Uterus (tissue), 4 donors: Measurements from ENCODE around the gene KARS1. TPM values are rescaled to one million over a fixed set of nuclear protein-coding genes. Genes with fewer than 3 reads are reported as not detected.

Experiments used
- DNase-seq, 2 donors: peaks; one replicate each; pipeline ENCODE4 v3.0.0-alpha.2; 2019 to 2020
- H3K27ac ChIP-seq, 2 donors: fragments of 200-600 bp; sonication (generic); 1 replicate in 1 of 2; 2 replicates in 1 of 2; pipeline ENCODE4 v1.5.1; 2016 to 2018
- H3K27me3 ChIP-seq, 2 donors: fragments of 200-600 bp; sonication (generic); one replicate each; pipeline ENCODE4 v1.5.1; 2018 to 2019; ENCODE audit warnings: control low read depth in 1 of 2
- H3K36me3 ChIP-seq, 2 donors: fragments of 200-600 bp; sonication (generic); one replicate each; pipeline ENCODE4 v1.5.1; 2019; ENCODE audit warnings: control low read depth in 1 of 2
- H3K4me1 ChIP-seq, 2 donors: fragments of 200-600 bp; sonication (generic); one replicate each; pipeline ENCODE4 v1.5.1; 2018 to 2019; ENCODE audit warnings: control low read depth in 1 of 2
- H3K4me3 ChIP-seq, 2 donors: fragments of 200-600 bp; sonication (generic); 1 replicate in 1 of 2; 2 replicates in 1 of 2; pipeline ENCODE4 v1.5.1; 2018 to 2019; ENCODE audit warnings: mild to moderate bottlenecking in 1 of 2
- H3K9me3 ChIP-seq, 2 donors: fragments of 200-600 bp; sonication (generic); one replicate each; pipeline ENCODE4 v1.5.1; 2019; ENCODE audit warnings: control low read depth in 1 of 2
- CTCF ChIP-seq, 4 experiments: fragments of 200-600 bp in 2 of 4; fragments of 450-650 bp in 2 of 4; sonication (generic) in 2 of 4; IDR thresholded peaks; one replicate each; pipeline ENCODE4 v1.5.1; 2016 to 2019; ENCODE audit warnings: antibody characterized with exemption in 4 of 4, mild to moderate bottlenecking in 2 of 4, moderate library complexity in 1 of 4
- POLR2A ChIP-seq, 2 donors: fragments of 450-650 bp; IDR thresholded peaks; one replicate each; pipeline ENCODE4 v1.6.1; 2016; ENCODE audit warnings: antibody characterized with exemption in 2 of 2, mild to moderate bottlenecking in 1 of 2, moderate library complexity in 1 of 2
- intact Hi-C: fragments of 100-400 bp; cut with DNase I; formaldehyde crosslinking; loops from one replicate; pipeline ENCODE4 v1.15.1; 2023; ENCODE audit warnings: low total_unique reads
- total RNA-seq, 4 donors: library from RNA; depleted of rRNA in 3 of 4; stranded (reverse); fragments of >200 nt in 3 of 4; gene quantifications; one replicate each; pipeline versions ENCODE4 v1.1.0 to v1.2.4, GENCODE V29; 2014 to 2023
- donor health status: DM: yes; HTN: yes; CAD: no.

Gene KARS1
- total RNA-seq, result 100 to 1,000 TPM in 1 of 4 donors, 10 to 100 TPM in 3; 51.8 to 101 (median 87.1) TPM

- DNase-seq, result peak; percentile 90 to 94
- TF ChIP-seq CTCF (IDR thresholded peaks at IDR 0.05) (no peak), POLR2A (IDR thresholded peaks at IDR 0.05) (peak; percentile 95)
- Histone ChIP-seq H3K27ac (peak within 1 kb of the TSS; percentile 92 to 96), H3K9me3 (no peaks in the 10 kb centered on the region), H3K27me3 (no peaks in the 10 kb centered on the region), H3K4me3 (peak within 1 kb of the TSS; percentile 90 to 100), H3K36me3 (no peaks in the 10 kb centered on the region), H3K4me1 (peaks cover 5 to 17% of the 10 kb centered on the region in 2 donors)
- intact Hi-C loops, result no loop called here
These were observed at the start of gene KARS1, which contains the start of gene TERF2IP for GRCh38 chr16:75647492-75648264. TSS of gene KARS1 (minus strand) at chr16:75647665. CDS start at chr16:75647639, 26 bp downstream. TSS of gene TERF2IP (plus strand) at chr16:75647773. CDS start at chr16:75647883, 110 bp downstream.

GRCh38 chr16:75695708-75696107 lies 48.2 kb upstream of the KARS1 start:
- Histone ChIP-seq H3K4me3 (no peak overlapping the region), H3K4me1 (no peaks in the 10 kb centered on the region), H3K9me3 (no peaks in the 10 kb centered on the region), H3K27me3 (no peaks in the 10 kb centered on the region), H3K27ac (no peak overlapping the region), H3K36me3 (no peaks in the 10 kb centered on the region)
- no peak for DNase-seq
- intact Hi-C loops, result no loop called here
- no peak for TF ChIP-seq POLR2A (IDR thresholded peaks at IDR 0.05)
- no peak for TF ChIP-seq CTCF (IDR thresholded peaks at IDR 0.05)

- H3K4me3 ChIP-seq, result no peak overlapping the region
- TF ChIP-seq POLR2A (IDR thresholded peaks at IDR 0.05) (no peak), CTCF (IDR thresholded peaks at IDR 0.05) (no peak)
- H3K27ac ChIP-seq, result no peak overlapping the region
- no peak for DNase-seq
- intact Hi-C loops, result no loop called here
- H3K4me1 ChIP-seq, result no peaks in the 10 kb centered on the region
- no peaks in the 10 kb centered on the region for H3K36me3 ChIP-seq
- H3K27me3 ChIP-seq, result no peaks in the 10 kb centered on the region
- no peaks in the 10 kb centered on the region for H3K9me3 ChIP-seq
These were observed 39.9 kb upstream of the KARS1 start for GRCh38 chr16:75687361-75687760.

- H3K9me3 ChIP-seq, result no peaks in the 10 kb centered on the region
- H3K27ac ChIP-seq, result no peak overlapping the region
- no peaks in the 10 kb centered on the region for H3K27me3 ChIP-seq
- no peaks in the 10 kb centered on the region for H3K4me1 ChIP-seq
- H3K36me3 ChIP-seq, result no peaks in the 10 kb centered on the region
- H3K4me3 ChIP-seq, result no peak overlapping the region
- no peak for DNase-seq
- intact Hi-C loops, result no loop called here
- TF ChIP-seq POLR2A (IDR thresholded peaks at IDR 0.05) (no peak), CTCF (IDR thresholded peaks at IDR 0.05) (no peak)
These were observed 34.8 kb upstream of the KARS1 start for GRCh38 chr16:75682308-75682707.

GRCh38 chr16:75679366-75679765 lies 31.9 kb upstream of the KARS1 start:
- Histone ChIP-seq H3K4me1 (no peaks in the 10 kb centered on the region), H3K4me3 (no peak overlapping the region), H3K9me3 (no peaks in the 10 kb centered on the region), H3K36me3 (no peaks in the 10 kb centered on the region), H3K27ac (no peak overlapping the region), H3K27me3 (no peaks in the 10 kb centered on the region)
- no peak for DNase-seq
- no peak for TF ChIP-seq POLR2A (IDR thresholded peaks at IDR 0.05)
- TF ChIP-seq CTCF (IDR thresholded peaks at IDR 0.05), result no peak
- intact Hi-C loops, result no loop called here
